ENCODE results near the gene GTPBP4.

GTPBP4 gene

DNA sequence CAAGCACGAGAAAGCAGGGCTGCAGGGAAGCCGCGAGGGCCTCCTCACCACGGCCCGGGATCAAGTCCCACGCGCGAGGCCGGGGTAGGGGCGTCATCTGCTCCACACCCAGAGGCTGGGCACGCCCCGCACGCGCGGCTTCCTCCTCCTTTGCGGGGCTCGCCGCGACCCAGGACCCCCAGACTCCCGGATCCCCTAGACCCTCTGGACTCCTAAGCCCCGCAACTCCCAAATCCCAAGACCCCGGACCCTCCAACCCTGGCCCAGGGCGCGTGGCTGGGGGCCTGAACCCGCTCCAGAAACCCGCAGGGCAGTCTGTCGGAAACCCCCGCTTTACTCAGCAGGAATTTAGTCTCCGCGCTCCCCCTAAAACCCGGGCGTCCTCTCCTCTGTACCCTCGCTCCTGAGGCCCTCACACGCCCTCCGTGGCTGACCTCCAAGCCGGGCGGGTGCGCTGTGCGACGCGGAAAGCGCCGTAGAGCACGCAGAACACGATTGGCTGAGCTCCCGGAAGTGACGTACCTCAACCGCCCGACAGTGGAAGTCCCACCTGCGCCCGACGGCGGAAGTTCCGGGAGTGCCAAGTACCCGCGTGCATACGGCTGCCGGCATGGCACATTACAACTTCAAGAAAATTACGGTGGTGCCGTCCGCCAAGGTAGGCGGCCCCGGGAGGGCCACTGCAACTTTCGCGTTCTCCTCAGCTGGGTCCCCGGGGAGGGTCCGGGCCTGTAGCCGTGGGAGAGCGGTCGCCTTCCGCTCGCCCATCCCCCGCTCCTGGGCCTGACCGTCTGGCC is at the start of gene GTPBP4:
Gene GTPBP4, plus strand, starts transcription at position 565 of the 797 bp plus-strand sequence. Its CDS starts 46 bp downstream, at position 611.
- no peaks in the 10 kb centered on the region for H3K9me3 ChIP-seq (ENCODE audit: control insufficient read depth in 2 of 2, low read length in 2 of 2)
- peaks cover 11 to 22% of the 10 kb centered on the region in 2 donors for H3K4me1 ChIP-seq (ENCODE audit: control insufficient read depth in 2 of 2, insufficient read depth in 2 of 2, low read length in 2 of 2)
- H3K36me3 ChIP-seq (ENCODE audit: control insufficient read depth in 2 of 2, insufficient read depth in 2 of 2, low read length in 2 of 2): peaks cover 0 to 7% of the 10 kb centered on the region in 2 donors
- H3K27me3 ChIP-seq (ENCODE audit: control insufficient read depth in 2 of 2, insufficient read depth in 2 of 2, low read length in 2 of 2): no peaks in the 10 kb centered on the region
- H3K4me3 ChIP-seq (ENCODE audit: low read length in 2 of 2): peak within 1 kb of the TSS; percentile 92 to 97
- H3K9ac ChIP-seq (ENCODE audit: low read depth in 1 of 2, low read length in 2 of 2): peak within 1 kb of the TSS; percentile 89 to 96
- H3K27ac ChIP-seq (ENCODE audit: low read depth in 2 of 2, low read length in 2 of 2): peak within 1 kb of the TSS; percentile 85 to 87

DNA sequence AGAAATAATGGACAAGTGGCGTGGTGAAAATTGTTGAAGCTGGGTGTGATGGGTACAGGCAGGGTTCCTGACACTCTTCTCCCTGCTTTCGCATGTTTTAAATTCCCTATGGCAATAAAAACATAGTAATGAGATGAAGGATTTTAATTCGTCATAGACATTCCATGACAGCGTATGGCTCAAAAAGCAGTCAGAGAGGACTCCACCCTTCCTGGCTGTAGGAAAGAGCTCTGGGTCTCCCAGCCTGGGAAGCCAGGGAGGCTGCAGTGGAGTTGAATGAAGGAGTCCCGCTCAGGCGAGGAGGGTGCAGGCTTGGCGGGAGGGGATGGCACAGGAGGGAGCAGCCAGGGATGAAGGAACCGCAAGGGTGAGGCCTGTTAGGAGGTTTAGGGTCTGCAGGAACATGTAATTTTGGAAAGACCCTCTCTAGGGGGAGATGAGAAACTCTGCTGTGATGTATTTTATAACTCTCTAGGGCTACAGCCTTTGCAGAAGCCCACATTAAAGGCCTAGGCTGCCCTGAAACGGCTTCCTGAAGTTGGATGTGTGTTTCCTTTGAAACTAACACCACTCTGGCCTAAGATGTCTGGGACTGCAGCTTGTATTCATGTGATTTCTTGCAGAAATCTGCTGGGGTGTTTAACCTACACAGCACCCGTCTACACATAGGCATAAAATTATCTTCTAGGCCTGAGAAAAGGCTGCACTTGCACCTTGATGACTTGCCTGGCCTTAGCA is 49.1 kb upstream of the GTPBP4 start:
- Histone ChIP-seq H3K27me3 (ENCODE audit: control insufficient read depth in 2 of 2, insufficient read depth in 2 of 2, low read length in 2 of 2) (no peaks in the 10 kb centered on the region), H3K27ac (ENCODE audit: low read depth in 2 of 2, low read length in 2 of 2) (no peak overlapping the region), H3K9ac (ENCODE audit: low read depth in 1 of 2, low read length in 2 of 2) (no peak overlapping the region), H3K36me3 (ENCODE audit: control insufficient read depth in 2 of 2, insufficient read depth in 2 of 2, low read length in 2 of 2) (no peaks in the 10 kb centered on the region), H3K9me3 (ENCODE audit: control insufficient read depth in 2 of 2, low read length in 2 of 2) (no peaks in the 10 kb centered on the region), H3K4me3 (ENCODE audit: low read length in 2 of 2) (no peak overlapping the region), H3K4me1 (ENCODE audit: control insufficient read depth in 2 of 2, insufficient read depth in 2 of 2, low read length in 2 of 2) (no peaks in the 10 kb centered on the region)

DNA sequence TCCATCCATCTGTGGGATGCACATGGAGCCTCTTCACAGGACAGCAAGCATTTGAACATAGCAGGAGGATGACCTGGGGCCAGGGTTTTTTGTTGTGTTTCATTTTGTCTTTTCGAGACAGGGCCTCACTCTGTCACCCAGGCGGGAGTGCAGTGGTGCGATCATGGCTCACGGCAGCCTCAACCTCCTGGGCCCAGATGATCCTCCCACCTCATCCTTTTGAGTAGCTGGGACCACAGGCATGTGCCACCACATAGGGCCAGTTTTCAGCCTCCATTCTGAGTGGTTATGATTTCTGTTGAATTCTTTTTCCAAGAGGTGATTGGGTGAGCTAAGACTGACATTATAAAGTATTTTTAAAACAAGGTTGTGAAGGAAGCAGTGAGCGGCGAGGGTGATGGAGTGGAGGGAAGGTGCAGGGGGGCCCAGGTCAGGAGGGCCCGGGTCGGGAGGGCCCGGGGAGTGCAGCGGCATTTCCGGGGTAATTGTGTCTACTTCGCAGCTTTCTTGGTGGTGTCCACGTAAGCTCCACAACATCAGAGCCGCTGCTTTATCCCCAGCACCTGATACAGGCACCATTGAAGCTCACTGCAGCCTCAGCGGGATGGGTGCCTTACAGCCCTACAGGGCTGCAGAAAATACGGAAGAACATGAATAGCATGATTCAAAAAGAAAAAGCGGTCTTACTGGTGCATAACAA is 44.8 kb upstream of the GTPBP4 start:
- Histone ChIP-seq H3K4me1 (ENCODE audit: control insufficient read depth in 2 of 2, insufficient read depth in 2 of 2, low read length in 2 of 2) (no peaks in the 10 kb centered on the region), H3K4me3 (ENCODE audit: low read length in 2 of 2) (no peak overlapping the region), H3K36me3 (ENCODE audit: control insufficient read depth in 2 of 2, insufficient read depth in 2 of 2, low read length in 2 of 2) (no peaks in the 10 kb centered on the region), H3K27ac (ENCODE audit: low read depth in 2 of 2, low read length in 2 of 2) (no peak overlapping the region), H3K9me3 (ENCODE audit: control insufficient read depth in 2 of 2, low read length in 2 of 2) (no peaks in the 10 kb centered on the region), H3K27me3 (ENCODE audit: control insufficient read depth in 2 of 2, insufficient read depth in 2 of 2, low read length in 2 of 2) (no peaks in the 10 kb centered on the region), H3K9ac (ENCODE audit: low read depth in 1 of 2, low read length in 2 of 2) (no peak overlapping the region)

DNA sequence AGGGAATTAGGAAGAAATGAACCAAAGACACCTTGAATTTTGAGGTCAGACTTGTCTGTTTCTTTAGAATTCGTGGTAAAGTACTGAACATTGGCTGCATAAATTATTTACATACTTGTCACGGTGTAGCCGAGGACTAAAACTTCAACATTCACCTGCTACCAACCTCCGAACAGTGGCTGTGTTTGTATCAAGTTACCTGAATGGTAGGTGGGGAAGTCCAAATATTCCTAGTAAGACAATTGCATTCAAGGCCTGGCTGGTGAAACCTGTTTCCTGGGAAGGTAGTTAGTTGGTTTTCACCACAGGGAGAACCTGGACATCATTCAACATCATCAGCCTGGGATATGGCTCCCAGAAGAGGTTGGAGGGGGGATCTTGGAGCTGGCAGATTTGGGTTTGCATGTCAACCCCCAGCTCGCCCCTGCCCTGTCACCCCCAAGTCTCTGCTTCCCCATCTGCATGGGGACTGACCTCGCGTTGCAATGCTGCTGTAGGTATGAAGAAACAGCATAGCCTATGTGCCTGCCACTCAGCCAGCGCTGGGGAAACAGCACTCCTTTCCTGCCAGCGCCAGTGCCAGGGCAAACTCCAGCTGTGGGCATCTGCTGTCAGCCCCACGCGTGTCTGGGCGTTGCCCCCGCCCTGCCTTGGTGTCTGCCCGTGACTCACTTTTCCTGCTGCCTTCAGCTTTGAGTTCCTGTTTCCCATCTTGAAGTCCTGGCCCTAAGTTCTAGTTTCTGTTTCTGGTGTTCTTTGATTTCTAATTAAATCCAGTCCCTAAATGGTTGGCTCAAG is 44.0 kb upstream of the GTPBP4 start:
- no peaks in the 10 kb centered on the region for H3K36me3 ChIP-seq (ENCODE audit: control insufficient read depth in 2 of 2, insufficient read depth in 2 of 2, low read length in 2 of 2)
- H3K9ac ChIP-seq (ENCODE audit: low read depth in 1 of 2, low read length in 2 of 2): peak overlapping the region in 1 of 2 donors; percentile 17
- peak overlapping the region in 1 of 2 donors; percentile 31 for H3K4me3 ChIP-seq (ENCODE audit: low read length in 2 of 2)
- H3K27ac ChIP-seq (ENCODE audit: low read depth in 2 of 2, low read length in 2 of 2): peak overlapping the region; percentile 4 to 56
- no peaks in the 10 kb centered on the region for H3K9me3 ChIP-seq (ENCODE audit: control insufficient read depth in 2 of 2, low read length in 2 of 2)
- no peaks in the 10 kb centered on the region for H3K4me1 ChIP-seq (ENCODE audit: control insufficient read depth in 2 of 2, insufficient read depth in 2 of 2, low read length in 2 of 2)
- no peaks in the 10 kb centered on the region for H3K27me3 ChIP-seq (ENCODE audit: control insufficient read depth in 2 of 2, insufficient read depth in 2 of 2, low read length in 2 of 2)

DNA sequence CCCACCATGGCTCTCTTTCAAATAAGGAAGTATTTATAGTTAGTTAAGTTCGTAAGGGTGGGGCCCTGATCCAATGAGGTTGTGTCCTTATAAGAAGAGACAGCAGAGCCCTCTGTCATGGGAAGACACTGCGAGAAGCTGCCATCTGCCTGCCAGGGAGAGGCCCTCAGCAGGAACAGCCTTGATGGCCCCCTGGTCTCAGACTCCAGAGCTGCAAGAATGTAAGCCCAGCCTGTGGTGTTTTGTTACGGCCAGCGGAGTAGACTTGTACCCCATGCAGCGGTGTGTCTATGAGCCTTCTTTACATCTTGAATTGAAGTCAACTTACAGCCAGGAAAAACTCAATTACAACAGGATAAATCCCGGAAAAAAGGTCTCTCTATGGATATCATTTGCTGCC is 42.5 kb upstream of the GTPBP4 start:
- no peaks in the 10 kb centered on the region for H3K36me3 ChIP-seq (ENCODE audit: control insufficient read depth in 2 of 2, insufficient read depth in 2 of 2, low read length in 2 of 2)
- no peak overlapping the region for H3K4me3 ChIP-seq (ENCODE audit: low read length in 2 of 2)
- H3K27me3 ChIP-seq (ENCODE audit: control insufficient read depth in 2 of 2, insufficient read depth in 2 of 2, low read length in 2 of 2): no peaks in the 10 kb centered on the region
- H3K27ac ChIP-seq (ENCODE audit: low read depth in 2 of 2, low read length in 2 of 2): no peak overlapping the region
- no peaks in the 10 kb centered on the region for H3K9me3 ChIP-seq (ENCODE audit: control insufficient read depth in 2 of 2, low read length in 2 of 2)
- H3K9ac ChIP-seq (ENCODE audit: low read depth in 1 of 2, low read length in 2 of 2): no peak overlapping the region
- H3K4me1 ChIP-seq (ENCODE audit: control insufficient read depth in 2 of 2, insufficient read depth in 2 of 2, low read length in 2 of 2): no peaks in the 10 kb centered on the region

DNA sequence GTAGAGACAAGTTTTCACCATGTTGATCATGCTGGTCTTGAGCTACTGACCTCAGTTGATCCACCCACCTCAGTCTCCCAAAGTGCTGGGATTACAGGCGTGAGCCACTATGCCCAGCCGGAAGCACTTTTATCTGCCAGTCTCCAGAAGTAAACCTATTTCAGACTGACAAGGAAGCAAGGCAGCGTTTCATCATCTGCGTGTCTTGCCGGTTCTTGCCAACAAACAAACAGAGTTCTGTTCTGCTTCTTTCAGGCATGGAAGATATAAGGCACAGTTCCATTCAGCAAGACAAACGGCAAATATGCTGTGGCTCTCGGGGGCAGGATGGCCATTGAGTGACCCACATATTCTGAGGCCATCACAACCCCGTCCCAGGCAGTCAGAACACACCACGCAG is 41.2 kb upstream of the GTPBP4 start:
- Histone ChIP-seq H3K9me3 (ENCODE audit: control insufficient read depth in 2 of 2, low read length in 2 of 2) (no peaks in the 10 kb centered on the region), H3K4me3 (ENCODE audit: low read length in 2 of 2) (no peak overlapping the region), H3K36me3 (ENCODE audit: control insufficient read depth in 2 of 2, insufficient read depth in 2 of 2, low read length in 2 of 2) (no peaks in the 10 kb centered on the region), H3K27me3 (ENCODE audit: control insufficient read depth in 2 of 2, insufficient read depth in 2 of 2, low read length in 2 of 2) (no peaks in the 10 kb centered on the region), H3K4me1 (ENCODE audit: control insufficient read depth in 2 of 2, insufficient read depth in 2 of 2, low read length in 2 of 2) (no peaks in the 10 kb centered on the region), H3K27ac (ENCODE audit: low read depth in 2 of 2, low read length in 2 of 2) (no peak overlapping the region), H3K9ac (ENCODE audit: low read depth in 1 of 2, low read length in 2 of 2) (no peak overlapping the region)

DNA sequence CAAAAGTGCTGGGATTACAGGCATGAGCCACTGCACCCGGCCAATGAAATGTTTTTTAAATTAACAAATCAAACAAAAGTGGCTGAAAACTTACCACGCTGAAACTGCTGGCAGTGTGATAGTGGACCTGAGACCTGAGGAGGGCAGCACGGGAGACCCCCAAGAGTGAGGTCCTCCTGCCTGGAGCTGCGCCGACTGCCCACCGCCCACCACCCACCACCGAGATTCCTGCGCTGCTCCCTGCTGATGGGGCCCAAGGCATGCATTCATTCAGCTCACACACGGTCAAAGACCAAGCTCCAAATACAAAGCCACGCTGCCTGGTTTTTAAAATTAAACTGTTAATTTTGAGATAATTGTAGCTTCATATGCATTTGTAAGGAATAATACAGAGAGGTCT is 40.4 kb upstream of the GTPBP4 start:
- no peaks in the 10 kb centered on the region for H3K4me1 ChIP-seq (ENCODE audit: control insufficient read depth in 2 of 2, insufficient read depth in 2 of 2, low read length in 2 of 2)
- H3K36me3 ChIP-seq (ENCODE audit: control insufficient read depth in 2 of 2, insufficient read depth in 2 of 2, low read length in 2 of 2): no peaks in the 10 kb centered on the region
- no peak overlapping the region for H3K4me3 ChIP-seq (ENCODE audit: low read length in 2 of 2)
- H3K27me3 ChIP-seq (ENCODE audit: control insufficient read depth in 2 of 2, insufficient read depth in 2 of 2, low read length in 2 of 2): no peaks in the 10 kb centered on the region
- H3K9ac ChIP-seq (ENCODE audit: low read depth in 1 of 2, low read length in 2 of 2): no peak overlapping the region
- H3K27ac ChIP-seq (ENCODE audit: low read depth in 2 of 2, low read length in 2 of 2): no peak overlapping the region
- H3K9me3 ChIP-seq (ENCODE audit: control insufficient read depth in 2 of 2, low read length in 2 of 2): no peaks in the 10 kb centered on the region

DNA sequence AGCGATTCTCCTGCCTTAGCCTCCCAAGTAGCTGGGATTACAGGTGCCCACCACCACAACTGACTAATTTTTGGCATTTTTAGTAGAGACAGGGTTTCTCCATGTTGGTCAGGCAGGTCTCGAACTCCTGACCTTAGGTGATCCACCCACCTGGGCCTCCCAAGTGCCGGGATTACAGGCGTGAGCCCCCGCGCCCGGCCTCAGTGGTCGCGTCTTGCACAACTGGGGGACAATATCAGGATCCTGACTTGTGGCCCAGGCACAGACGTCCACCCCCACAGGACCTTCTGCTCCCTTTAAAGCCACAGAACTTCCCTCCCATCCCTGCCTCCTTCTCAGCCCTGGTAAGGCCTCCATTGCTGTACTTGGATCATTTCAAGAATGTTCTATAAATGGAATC is 39.9 kb upstream of the GTPBP4 start:
- no peaks in the 10 kb centered on the region for H3K27me3 ChIP-seq (ENCODE audit: control insufficient read depth in 2 of 2, insufficient read depth in 2 of 2, low read length in 2 of 2)
- no peaks in the 10 kb centered on the region for H3K36me3 ChIP-seq (ENCODE audit: control insufficient read depth in 2 of 2, insufficient read depth in 2 of 2, low read length in 2 of 2)
- H3K4me1 ChIP-seq (ENCODE audit: control insufficient read depth in 2 of 2, insufficient read depth in 2 of 2, low read length in 2 of 2): no peaks in the 10 kb centered on the region
- H3K27ac ChIP-seq (ENCODE audit: low read depth in 2 of 2, low read length in 2 of 2): no peak overlapping the region
- no peaks in the 10 kb centered on the region for H3K9me3 ChIP-seq (ENCODE audit: control insufficient read depth in 2 of 2, low read length in 2 of 2)
- no peak overlapping the region for H3K4me3 ChIP-seq (ENCODE audit: low read length in 2 of 2)
- no peak overlapping the region for H3K9ac ChIP-seq (ENCODE audit: low read depth in 1 of 2, low read length in 2 of 2)

DNA sequence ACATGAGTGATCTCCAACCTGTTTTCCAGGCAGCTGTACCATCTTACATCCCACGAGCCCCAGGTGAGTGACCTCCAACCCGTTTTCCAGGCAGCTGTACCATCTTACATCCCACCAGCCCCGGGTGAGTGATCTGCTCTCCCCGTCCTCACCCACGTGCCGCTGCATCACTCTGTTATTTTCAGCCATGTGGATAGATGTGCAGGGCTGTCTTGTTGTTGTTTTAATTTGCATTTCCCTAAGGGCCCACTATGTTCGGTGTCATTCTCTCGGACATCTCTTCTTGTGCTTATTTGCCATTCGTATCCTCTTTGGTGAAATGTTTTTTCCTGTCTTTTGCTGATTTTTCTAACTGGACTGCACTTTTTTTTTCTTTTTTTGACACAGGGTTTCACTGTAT is 38.8 kb upstream of the GTPBP4 start:
- Histone ChIP-seq H3K27me3 (ENCODE audit: control insufficient read depth in 2 of 2, insufficient read depth in 2 of 2, low read length in 2 of 2) (peaks cover 0 to 4% of the 10 kb centered on the region in 2 donors), H3K9ac (ENCODE audit: low read depth in 1 of 2, low read length in 2 of 2) (no peak overlapping the region), H3K4me3 (ENCODE audit: low read length in 2 of 2) (no peak overlapping the region), H3K4me1 (ENCODE audit: control insufficient read depth in 2 of 2, insufficient read depth in 2 of 2, low read length in 2 of 2) (no peaks in the 10 kb centered on the region), H3K36me3 (ENCODE audit: control insufficient read depth in 2 of 2, insufficient read depth in 2 of 2, low read length in 2 of 2) (no peaks in the 10 kb centered on the region), H3K27ac (ENCODE audit: low read depth in 2 of 2, low read length in 2 of 2) (no peak overlapping the region), H3K9me3 (ENCODE audit: control insufficient read depth in 2 of 2, low read length in 2 of 2) (no peaks in the 10 kb centered on the region)

All from mucosa of rectum (tissue), 2 donors.